Loucy (cell line): ENCODE results near the gene LIX1.

Experiments used
- CTCF ChIP-seq: fragments of 200-600 bp; sonication (generic); conservative IDR thresholded peaks from 2 replicates; pipeline ENCODE4 v1.5.1; 2014; ENCODE audit warnings: mild to moderate bottlenecking, antibody characterized with exemption, low read length
- EZH2phosphoT487 ChIP-seq: fragments of 200-600 bp; IDR thresholded peaks from 2 replicates; pipeline ENCODE4 v1.6.1; 2018; ENCODE audit warnings: antibody characterized with exemption, mild to moderate bottlenecking, moderate library complexity, borderline replicate concordance

- TF ChIP-seq CTCF (no peak), EZH2phosphoT487 (no peak)
Observed at GRCh38 chr5:97070234-97070633, 72.2 kb downstream of the LIX1 start.
